GM12865 (cell line): ENCODE measurements around the gene EHBP1L1.
"Not testable (repeated sequence)": the region's sequence is repeated elsewhere in the genome, so short reads cannot be mapped to it uniquely, and the experiment has no call there.

Source experiments
- DNase-seq: peaks from one replicate; pipeline ENCODE4 v3.0.0; 2010; ENCODE audit warnings: low read depth
- H3K4me3 ChIP-seq: 2 replicates; pipeline ENCODE4 v1.5.1; 2011; ENCODE audit warnings: mild to moderate bottlenecking, low read depth, low read length, control low read depth
- CTCF ChIP-seq: IDR thresholded peaks from 2 replicates; pipeline ENCODE4 v1.5.1; 2011; ENCODE audit warnings: low read length, control low read depth, low read depth, inconsistent platforms; ENCODE audit not compliant: insufficient read depth; ENCODE audit errors: missing control alignments

The EHBP1L1 gene

DNA sequence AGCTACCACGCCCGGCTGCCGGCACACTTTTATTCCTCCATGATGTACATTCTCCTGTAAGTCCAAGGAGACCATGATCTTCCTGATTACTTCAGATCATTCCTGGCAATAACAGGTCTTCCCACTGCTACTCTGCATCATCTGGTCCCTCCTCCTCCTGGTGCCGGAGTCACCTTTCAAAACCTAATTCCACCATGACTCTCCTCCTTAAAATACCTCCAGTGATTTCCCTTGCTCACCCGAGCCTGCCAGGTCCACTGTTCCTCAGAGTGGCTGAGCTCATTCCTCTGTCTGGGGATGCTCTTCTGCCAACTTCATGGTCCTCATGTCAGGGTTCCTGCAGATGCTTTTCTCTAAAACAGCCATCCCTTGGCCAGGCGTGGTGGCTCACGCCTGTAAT, 13.8 kb upstream of the EHBP1L1 start:
- no peak for DNase-seq

DNA sequence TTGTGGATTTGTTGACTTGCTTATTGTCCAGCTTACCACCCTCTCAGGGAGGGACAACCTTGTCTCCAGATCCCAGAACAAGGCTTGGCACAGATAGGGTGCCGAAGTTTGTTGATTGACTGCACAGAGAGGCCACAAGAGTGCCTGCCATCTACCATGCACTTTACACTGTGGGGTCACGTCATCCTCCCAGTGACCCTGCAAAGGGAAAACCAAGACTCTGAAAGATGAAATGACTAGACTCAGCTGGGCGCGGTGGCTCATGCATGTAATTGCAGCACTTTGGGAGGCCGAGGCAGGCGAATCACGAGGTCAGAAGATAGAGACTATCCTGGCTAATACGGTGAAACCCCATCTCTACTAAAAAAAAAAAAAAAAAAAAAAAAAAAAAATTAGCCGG, 13.1 kb upstream of the EHBP1L1 start:
- DNase-seq, result no peak
- no peak for TF ChIP-seq CTCF
- no peak overlapping the region for H3K4me3 ChIP-seq

More for the DNA sequence above, 13.8 kb upstream of the EHBP1L1 start:
- TF ChIP-seq CTCF, result no peak
- H3K4me3 ChIP-seq, result no peak overlapping the region

- no peak for TF ChIP-seq CTCF
- no peak overlapping the region for H3K4me3 ChIP-seq
- no peak for DNase-seq
Measured at GRCh38 chr11:65563601-65564000, 12.3 kb upstream of the EHBP1L1 start.

DNA sequence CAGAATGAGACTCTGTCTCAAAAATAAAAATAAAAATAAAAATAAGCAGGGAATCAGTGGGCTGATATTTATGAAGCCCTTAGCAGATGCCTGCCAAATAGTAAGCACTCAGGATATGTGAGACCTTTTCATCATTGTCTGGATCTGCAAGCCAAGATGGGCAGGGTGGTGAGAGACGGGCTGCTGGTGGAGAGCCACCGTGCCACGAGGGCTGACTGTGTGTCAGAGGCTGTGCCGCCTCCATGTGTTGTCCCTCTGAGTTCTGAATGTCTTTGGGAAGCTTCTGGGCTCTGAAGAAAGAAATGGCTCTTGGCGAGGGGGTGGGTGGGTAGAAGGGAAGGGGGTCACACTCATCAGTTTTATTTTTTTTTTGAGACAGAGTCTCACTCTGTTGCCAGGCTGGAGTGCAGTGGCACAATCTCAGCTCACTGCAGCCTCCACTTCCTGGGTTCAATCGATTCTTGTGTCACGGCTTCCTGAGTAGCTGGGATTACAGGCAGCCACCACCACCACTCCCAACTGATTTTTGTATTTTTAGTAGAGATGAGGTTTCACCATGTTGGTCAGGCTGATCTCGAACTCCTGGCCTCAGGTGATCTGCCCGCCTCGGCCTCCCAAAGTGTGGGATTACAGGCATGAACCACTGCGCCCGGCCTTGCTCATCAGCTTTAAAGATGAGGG, 10.8 kb upstream of the EHBP1L1 start:
- H3K4me3 ChIP-seq, DNase-seq: not testable (repeated sequence)

DNA sequence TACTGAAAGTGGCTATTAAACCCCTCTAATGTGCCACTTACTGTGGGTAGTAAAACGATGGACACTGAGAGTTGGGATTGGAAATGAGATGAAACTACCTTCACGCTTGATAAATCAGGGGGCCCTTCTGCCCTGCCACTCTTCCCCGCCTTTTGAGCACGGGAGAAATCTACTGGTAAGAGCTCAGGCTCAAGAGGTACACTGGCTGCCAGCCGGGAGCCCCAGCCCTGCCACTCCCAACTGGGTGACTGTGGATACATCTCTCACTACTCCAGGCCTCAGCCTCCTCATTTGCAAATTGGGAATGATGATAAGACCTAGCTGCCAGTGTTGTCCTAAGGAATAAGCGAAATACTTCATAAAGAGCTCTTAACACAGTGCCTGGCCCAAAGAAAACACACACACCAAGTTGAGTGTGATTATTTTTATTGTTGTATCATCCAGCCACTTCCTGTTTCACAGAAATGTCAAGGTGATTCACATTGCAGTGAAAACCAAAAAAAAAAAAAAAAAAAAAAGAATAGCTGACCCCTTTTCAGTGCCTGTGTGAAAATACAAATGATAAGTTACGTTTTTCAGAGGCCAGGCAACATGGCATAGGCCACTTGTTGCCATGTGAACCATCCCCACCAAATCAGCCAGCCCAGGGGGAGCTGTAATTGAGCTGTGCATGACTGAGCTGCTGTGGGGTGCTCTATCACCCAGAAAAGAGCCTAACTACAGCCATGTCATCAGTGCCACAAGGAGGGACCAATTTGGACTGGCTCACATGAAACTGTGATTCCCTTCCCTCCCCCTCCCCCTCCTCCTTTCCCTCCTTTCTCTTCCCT, 10.0 kb upstream of the EHBP1L1 start:
- no peak for DNase-seq
- no peak overlapping the region for H3K4me3 ChIP-seq
- TF ChIP-seq CTCF, result no peak

DNA sequence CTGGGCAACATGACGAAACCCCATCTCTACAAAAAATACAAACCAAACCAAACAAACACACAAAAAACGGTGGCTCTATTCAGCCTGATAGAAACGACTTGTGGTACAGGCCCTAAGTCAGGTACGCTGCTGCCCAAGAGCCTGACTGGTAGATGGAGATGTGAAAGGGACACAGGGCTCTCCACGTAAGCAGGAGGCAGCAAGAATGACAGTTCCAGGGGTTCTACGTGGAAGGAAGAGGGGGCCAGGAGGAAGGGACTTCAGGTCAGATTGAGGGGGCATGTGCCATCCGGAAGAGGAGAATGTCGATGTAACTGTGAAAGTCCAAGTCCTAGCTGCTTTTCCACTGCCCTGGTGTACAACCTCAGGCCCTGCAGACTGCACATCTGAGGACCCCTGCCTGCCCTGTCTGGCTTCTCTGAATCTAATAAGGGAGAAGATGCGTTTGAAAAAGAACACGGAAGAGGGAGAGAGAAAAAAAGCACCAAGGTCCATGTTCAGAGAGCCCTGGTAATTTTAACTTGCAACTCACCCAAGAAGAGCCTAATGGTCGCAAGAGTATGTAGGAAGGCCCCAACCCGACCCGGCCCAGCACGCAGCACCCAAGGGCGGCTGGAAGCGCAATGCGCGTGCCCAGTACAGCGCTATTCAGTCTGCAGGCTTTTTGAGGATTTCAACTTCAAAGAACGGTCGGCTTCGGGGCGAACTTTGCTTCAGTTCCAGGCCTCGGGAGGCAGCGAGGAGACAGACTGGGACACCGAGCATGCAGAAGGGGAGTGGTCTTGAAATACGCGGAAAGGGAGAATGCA, 6.5 kb upstream of the EHBP1L1 start:
- H3K4me3 ChIP-seq, result peak overlapping the region; percentile 91
- no peak for DNase-seq
- no peak for TF ChIP-seq CTCF
